Activated CD8-positive, alpha-beta T cell treated with anti-CD3 and anti-CD28 coated beads for 36 hours (primary cell): ENCODE results near the gene NDRG4. TPM values are rescaled to one million over a fixed set of nuclear protein-coding genes. Genes with fewer than 3 reads are reported as not detected.

Experiments
- ATAC-seq: fragments of 200-7000 bp; cut with Tn5 transposase; one replicate; pipeline ENCODE4 v1.10.0; 2021; ENCODE audit warnings: mild to moderate bottlenecking, moderate library complexity
- CTCF ChIA-PET: fragments of 350-600 bp; sonication (Branson Sonifier 250); formaldehyde crosslinking; loops from one replicate; lab custom pipeline; 2021; ENCODE audit warnings: antibody characterized with exemption; lab: Charles Lee
- POLR2A ChIA-PET: fragments of 350-600 bp; sonication (Branson Sonifier 250); formaldehyde crosslinking; loops from one replicate; lab custom pipeline; 2021; ENCODE audit warnings: antibody characterized with exemption; lab: Charles Lee
- DNase-seq: peaks from one replicate; pipeline ENCODE4 v3.0.0-alpha.2; 2020
- H3K27ac Mint-ChIP-seq: one replicate; pipeline ENCODE4 v1.8.0; 2021; ENCODE audit warnings: mild to moderate bottlenecking, mixed read lengths
- H3K27me3 Mint-ChIP-seq: one replicate; pipeline ENCODE4 v1.8.0; 2021; ENCODE audit warnings: mixed read lengths
- H3K36me3 Mint-ChIP-seq: one replicate; pipeline ENCODE4 v1.8.0; 2021; ENCODE audit warnings: low read depth, mixed read lengths
- H3K4me1 Mint-ChIP-seq: one replicate; pipeline ENCODE4 v1.8.0; 2021; ENCODE audit warnings: low read depth, mixed read lengths
- H3K4me3 Mint-ChIP-seq: one replicate; pipeline ENCODE4 v1.8.0; 2021; ENCODE audit warnings: mild to moderate bottlenecking, moderate library complexity, mixed read lengths
- H3K9me3 Mint-ChIP-seq: one replicate; pipeline ENCODE4 v1.8.0; 2021; ENCODE audit warnings: mixed read lengths
- intact Hi-C: fragments of 100-400 bp; cut with micrococcal nuclease; formaldehyde crosslinking; loops from one replicate; pipeline ENCODE4 v1.10.0; 2022
- total RNA-seq, 2 experiments: library from RNA; stranded (reverse); gene quantifications; one replicate each; pipeline ENCODE4 v1.2.3, GENCODE V29; 2021
- TF ChIP-seq, protein P1 (sequence below): fragments of 200-600 bp; IDR thresholded peaks from one replicate; pipeline ENCODE4 v1.8.0; 2022; ENCODE audit warnings: antibody characterized with exemption, mild to moderate bottlenecking

NDRG4 gene
- total RNA-seq, 2 experiments from 2014 or later = 1.3 to 1.6 TPM

DNA sequence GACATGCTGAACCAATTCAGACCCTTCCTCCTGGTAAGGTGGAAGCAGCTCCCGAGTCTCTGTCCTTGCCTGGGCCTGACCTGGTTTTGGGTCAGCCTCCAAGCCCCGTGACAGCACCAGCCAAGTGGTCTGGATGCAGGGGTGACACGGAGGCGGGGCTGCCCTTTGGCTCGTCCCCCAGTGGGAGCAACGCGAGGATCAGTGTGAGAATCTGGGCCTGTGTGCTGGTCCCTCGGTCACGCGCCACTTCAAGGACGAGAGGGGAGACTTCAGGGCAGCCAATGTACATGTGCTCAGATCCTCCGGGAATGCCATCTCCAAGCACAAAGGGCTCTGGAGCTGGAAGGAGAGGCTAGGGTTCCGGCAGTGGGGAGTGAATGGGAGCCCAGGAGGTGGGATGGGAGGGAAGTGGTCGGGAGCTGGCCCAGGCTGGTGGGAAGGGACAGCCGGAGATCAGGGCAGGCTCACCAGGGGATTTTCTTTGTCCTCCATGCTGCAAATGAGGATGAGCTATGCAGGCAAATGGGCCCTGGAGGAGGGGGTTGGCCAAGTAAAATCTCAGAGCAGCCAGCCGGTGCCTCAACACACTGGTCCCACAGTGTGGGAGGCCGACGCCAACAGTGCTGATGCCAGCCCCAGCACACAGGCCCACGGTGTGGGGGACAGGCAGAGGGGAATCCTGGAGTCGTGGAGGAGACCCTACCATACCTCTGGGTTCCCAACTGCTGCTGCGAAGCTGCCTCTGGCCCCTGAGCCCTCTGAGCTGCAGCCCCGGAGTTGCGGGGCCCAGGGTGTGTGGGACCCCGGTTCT is 4.2 kb upstream of the NDRG4 start:
- no peak for ATAC-seq
- CTCF ChIA-PET = interaction anchor here (0.6 to 2.3 kb wide), 9 partner anchors 16 to 261 kb away, joined by 3 to 9 read pairs (median 3); partner anchors contain the start of gene SLC38A7
- POLR2A ChIA-PET = interaction anchor here (0.6 kb wide), 1 partner anchor 15 kb away, joined by 3 read pairs; no protein-coding TSS in a partner anchor
- peaks cover 12% of the 10 kb centered on the region for H3K4me1 Mint-ChIP-seq
- H3K36me3 Mint-ChIP-seq = no peaks in the 10 kb centered on the region
- H3K9me3 Mint-ChIP-seq = no peaks in the 10 kb centered on the region
- no peak overlapping the region for H3K4me3 Mint-ChIP-seq
- DNase-seq = no peak
- no peak overlapping the region for H3K27ac Mint-ChIP-seq
- TF ChIP-seq, protein P1, sequence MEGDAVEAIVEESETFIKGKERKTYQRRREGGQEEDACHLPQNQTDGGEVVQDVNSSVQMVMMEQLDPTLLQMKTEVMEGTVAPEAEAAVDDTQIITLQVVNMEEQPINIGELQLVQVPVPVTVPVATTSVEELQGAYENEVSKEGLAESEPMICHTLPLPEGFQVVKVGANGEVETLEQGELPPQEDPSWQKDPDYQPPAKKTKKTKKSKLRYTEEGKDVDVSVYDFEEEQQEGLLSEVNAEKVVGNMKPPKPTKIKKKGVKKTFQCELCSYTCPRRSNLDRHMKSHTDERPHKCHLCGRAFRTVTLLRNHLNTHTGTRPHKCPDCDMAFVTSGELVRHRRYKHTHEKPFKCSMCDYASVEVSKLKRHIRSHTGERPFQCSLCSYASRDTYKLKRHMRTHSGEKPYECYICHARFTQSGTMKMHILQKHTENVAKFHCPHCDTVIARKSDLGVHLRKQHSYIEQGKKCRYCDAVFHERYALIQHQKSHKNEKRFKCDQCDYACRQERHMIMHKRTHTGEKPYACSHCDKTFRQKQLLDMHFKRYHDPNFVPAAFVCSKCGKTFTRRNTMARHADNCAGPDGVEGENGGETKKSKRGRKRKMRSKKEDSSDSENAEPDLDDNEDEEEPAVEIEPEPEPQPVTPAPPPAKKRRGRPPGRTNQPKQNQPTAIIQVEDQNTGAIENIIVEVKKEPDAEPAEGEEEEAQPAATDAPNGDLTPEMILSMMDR = no peak
- intact Hi-C loops = no loop called here
- peaks cover 20% of the 10 kb centered on the region for H3K27me3 Mint-ChIP-seq

DNA sequence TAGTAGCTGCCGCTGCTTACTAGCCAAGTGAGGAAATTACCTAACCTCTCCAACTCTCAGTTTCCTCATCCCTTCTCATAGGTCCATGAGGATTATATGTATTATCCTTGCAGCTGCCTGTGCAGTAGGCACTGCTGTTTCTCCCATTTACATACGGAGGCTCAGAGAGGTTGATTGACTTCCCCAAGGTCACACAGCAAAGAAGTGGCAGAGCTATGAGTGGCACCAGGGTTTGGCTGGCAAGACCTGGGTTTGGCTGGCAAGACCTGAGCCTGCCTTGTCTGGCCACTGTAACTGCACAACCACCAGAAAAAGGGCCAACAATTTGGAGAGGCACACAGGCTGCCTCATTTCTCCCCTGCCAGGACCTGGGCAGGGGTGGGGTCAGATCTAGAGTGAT is 2.5 kb upstream of the NDRG4 start:
- ChIA-PET POLR2A (no interaction called here), CTCF (interaction anchor here (0.7 kb wide), 1 partner anchor 259 kb away, joined by 3 read pairs; no protein-coding TSS in a partner anchor)
- intact Hi-C loops = no loop called here
- TF ChIP-seq, protein P1 = no peak
- no peak for ATAC-seq
- Mint-ChIP-seq H3K27ac (no peak overlapping the region), H3K36me3 (no peaks in the 10 kb centered on the region), H3K4me3 (no peak overlapping the region), H3K27me3 (peaks cover 31% of the 10 kb centered on the region), H3K4me1 (peaks cover 13% of the 10 kb centered on the region), H3K9me3 (no peaks in the 10 kb centered on the region)
- DNase-seq = no peak

DNA sequence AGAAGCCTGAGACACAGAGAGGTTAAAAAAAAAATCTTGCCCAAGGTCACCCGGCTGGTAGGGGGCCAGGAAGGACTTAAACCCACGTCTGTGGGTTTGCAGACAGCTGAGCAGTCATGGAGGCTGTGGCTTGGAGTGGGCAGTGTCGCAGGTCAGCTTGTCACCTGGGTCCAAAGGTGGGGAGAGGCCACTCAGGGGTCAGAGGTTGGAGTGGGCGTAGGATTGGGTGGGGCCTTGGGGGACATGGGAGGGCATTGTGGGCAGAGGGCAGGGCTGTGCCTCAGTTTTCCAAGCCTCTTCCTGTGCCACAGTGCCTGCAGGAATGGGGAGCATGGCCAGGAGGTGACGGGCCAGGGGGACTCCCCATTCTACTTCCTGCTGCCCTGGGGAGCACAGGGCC is 2.0 kb upstream of the NDRG4 start:
- H3K27ac Mint-ChIP-seq = no peak overlapping the region
- H3K9me3 Mint-ChIP-seq = no peaks in the 10 kb centered on the region
- ATAC-seq (no peak), DNase-seq (no peak)
- POLR2A ChIA-PET = no interaction called here
- intact Hi-C loops = no loop called here
- no peaks in the 10 kb centered on the region for H3K36me3 Mint-ChIP-seq
- H3K4me3 Mint-ChIP-seq = no peak overlapping the region
- CTCF ChIA-PET = interaction anchor here (0.7 kb wide), 1 partner anchor 258 kb away, joined by 3 read pairs; no protein-coding TSS in a partner anchor
- H3K27me3 Mint-ChIP-seq = peaks cover 36% of the 10 kb centered on the region
- peaks cover 13% of the 10 kb centered on the region for H3K4me1 Mint-ChIP-seq
- TF ChIP-seq, protein P1 = no peak

DNA sequence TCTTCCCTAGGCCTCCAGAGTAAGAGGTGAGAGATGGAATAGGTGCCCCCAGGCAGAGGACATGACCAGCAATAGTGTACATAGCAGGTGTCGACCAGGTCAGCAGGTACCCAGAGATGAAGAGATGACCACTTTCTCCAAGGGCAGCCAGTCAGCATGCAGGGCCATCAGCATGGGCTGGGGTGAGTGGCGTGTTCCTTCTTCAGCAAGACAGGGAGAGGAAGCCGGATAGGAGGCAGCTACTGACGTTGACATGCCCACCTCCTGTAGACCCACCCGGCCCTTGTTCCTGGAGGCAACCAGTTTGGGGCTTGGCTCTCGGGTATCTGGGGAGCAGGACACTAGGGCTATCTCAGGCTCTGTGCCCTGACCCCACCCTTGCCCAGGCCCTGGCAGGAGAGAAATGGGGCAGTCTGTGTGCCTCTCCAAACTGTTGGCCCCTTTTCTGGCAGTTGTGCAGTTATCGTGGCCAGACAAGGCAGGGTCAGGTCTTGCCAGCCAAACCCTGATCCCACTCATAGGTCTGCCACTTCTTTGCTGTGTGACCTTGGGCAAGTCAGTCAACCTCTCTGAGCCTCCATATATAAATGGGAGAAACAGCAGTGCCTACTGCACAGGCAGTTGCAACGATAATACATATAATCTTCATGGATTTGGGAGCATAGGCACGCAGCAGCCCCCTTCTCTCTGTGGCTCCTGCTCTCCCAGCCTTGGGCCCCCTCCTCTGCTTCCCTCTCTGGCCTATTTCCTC is 1.4 kb upstream of the NDRG4 start:
- ChIA-PET CTCF (interaction anchor here (1.7 kb wide), 1 partner anchor 258 kb away, joined by 5 read pairs; no protein-coding TSS in a partner anchor), POLR2A (interaction anchor here (1.0 kb wide), 1 partner anchor 106 kb away, joined by 4 read pairs; the partner anchor contains the start of gene GINS3)
- no peak overlapping the region for H3K4me3 Mint-ChIP-seq
- ATAC-seq (no peak), DNase-seq (no peak)
- no peaks in the 10 kb centered on the region for H3K9me3 Mint-ChIP-seq
- H3K27ac Mint-ChIP-seq = no peak overlapping the region
- H3K4me1 Mint-ChIP-seq = peaks cover 13% of the 10 kb centered on the region
- peaks cover 34% of the 10 kb centered on the region for H3K27me3 Mint-ChIP-seq
- H3K36me3 Mint-ChIP-seq = no peaks in the 10 kb centered on the region
- intact Hi-C loops = no loop called here
- TF ChIP-seq, protein P1 = no peak
